OCI-LY7 (cell line): ENCODE data around the gene DVL2. TPM values are rescaled to one million over a fixed set of nuclear protein-coding genes. Genes with fewer than 3 reads are reported as not detected.
"Not testable (repeated sequence)": the region's sequence is repeated elsewhere in the genome, so short reads cannot be mapped to it uniquely, and the experiment has no call there.

Experiments
- BruUV-seq: library from RNA; stranded (reverse); fragments of 400-500 nt; replicated peaks from 2 replicates; lab custom pipeline; 2021; lab: Mats Ljungman, UMichigan
- CTCF ChIA-PET: fragments of 300-600 bp; sonication (Branson Sonifier 250); formaldehyde crosslinking; loops from one replicate; lab custom pipeline; 2022; ENCODE audit warnings: antibody characterized with exemption; ENCODE audit not compliant: unreplicated experiment; lab: Charles Lee
- POLR2A ChIA-PET: fragments of 300-600 bp; sonication (Branson Sonifier 250); formaldehyde crosslinking; loops from one replicate; lab custom pipeline; 2022; ENCODE audit warnings: antibody characterized with exemption; lab: Charles Lee
- DNase-seq: peaks from one replicate; pipeline ENCODE4 v3.0.0-alpha.2; 2015; ENCODE audit warnings: low spot score
- H2AFZ ChIP-seq: fragments of 200-600 bp; sonication (generic), shearing (Covaris generic); 2 replicates; pipeline ENCODE4 v1.6.1; 2014; ENCODE audit warnings: mild to moderate bottlenecking, antibody characterized with exemption, low read length, moderate library complexity
- H3K27ac ChIP-seq: fragments of 200-600 bp; sonication (generic); 2 replicates; pipeline ENCODE4 v1.5.1; 2014; ENCODE audit warnings: mixed run types, low read depth, mild to moderate bottlenecking, moderate library complexity, low read length, inconsistent platforms; ENCODE audit not compliant: poor library complexity, severe bottlenecking
- H3K36me3 ChIP-seq: fragments of 200-600 bp; sonication (generic); 2 replicates; pipeline ENCODE4 v1.6.1; 2014; ENCODE audit warnings: mild to moderate bottlenecking, antibody characterized with exemption, low read length, moderate library complexity, mixed read lengths; ENCODE audit not compliant: insufficient read depth
- H3K4me1 ChIP-seq: fragments of 200-600 bp; sonication (generic); 2 replicates; pipeline ENCODE4 v1.5.1; 2014; ENCODE audit warnings: mild to moderate bottlenecking, low read length; ENCODE audit not compliant: insufficient read depth, poor library complexity, severe bottlenecking
- H3K4me2 ChIP-seq: fragments of 200-600 bp; sonication (generic); 2 replicates; pipeline ENCODE4 v1.6.1; 2014; ENCODE audit warnings: mild to moderate bottlenecking, low read length
- H3K4me3 ChIP-seq: fragments of 200-600 bp; sonication (generic); 2 replicates; pipeline ENCODE4 v1.5.1; 2014; ENCODE audit warnings: mild to moderate bottlenecking, low read depth, low read length; ENCODE audit not compliant: poor library complexity, severe bottlenecking
- H3K79me2 ChIP-seq: fragments of 200-600 bp; sonication (generic); 2 replicates; pipeline ENCODE4 v1.6.1; 2016; ENCODE audit warnings: low read depth, mild to moderate bottlenecking, low read length, moderate library complexity, mixed read lengths; ENCODE audit not compliant: insufficient read depth
- H3K9me2 ChIP-seq: fragments of 200-600 bp; sonication (generic); 2 replicates; pipeline ENCODE4 v1.6.1; 2016; ENCODE audit warnings: mild to moderate bottlenecking, low read length, mixed read lengths; ENCODE audit not compliant: insufficient read depth
- H3K9me3 ChIP-seq: fragments of 200-600 bp; sonication (generic); 2 replicates; pipeline ENCODE4 v1.6.1; 2014; ENCODE audit warnings: mild to moderate bottlenecking, mixed run types, low read length, mixed read lengths
- H4K20me1 ChIP-seq: fragments of 200-600 bp; sonication (generic); 2 replicates; pipeline ENCODE4 v1.6.1; 2014; ENCODE audit warnings: mild to moderate bottlenecking, antibody characterized with exemption, low read length, moderate library complexity, mixed read lengths; ENCODE audit not compliant: insufficient read depth
- EZH2phosphoT487 ChIP-seq: fragments of 200-600 bp; sonication (generic); IDR thresholded peaks from 2 replicates; pipeline ENCODE4 v1.6.1; 2018; ENCODE audit warnings: low read depth, borderline replicate concordance, mild to moderate bottlenecking, mixed run types, antibody characterized with exemption, low read length, moderate library complexity, mixed read lengths
- intact Hi-C: fragments of 100-400 bp; cut with micrococcal nuclease; formaldehyde crosslinking; loops from one replicate; pipeline ENCODE4 v1.10.0; 2022; ENCODE audit not compliant: unreplicated experiment
- total RNA-seq, 2 experiments: library from RNA; depleted of rRNA in 1 of 2; stranded (reverse); fragments of >200 nt in 1 of 2; shearing (Covaris generic) in 1 of 2; gene quantifications; 2 replicates each; pipeline ENCODE4 v1.2.3, GENCODE V29; 2014 to 2022
- TF ChIP-seq, protein P1 (sequence below): fragments of 200-600 bp; sonication (generic); conservative IDR thresholded peaks from 2 replicates; pipeline ENCODE4 v1.5.1; 2014; ENCODE audit warnings: mild to moderate bottlenecking, antibody characterized with exemption, low read length, moderate library complexity, mixed read lengths

Gene DVL2
- total RNA-seq, 2 experiments from 2014 or later, result 98.8 to 99.9 TPM

DNA sequence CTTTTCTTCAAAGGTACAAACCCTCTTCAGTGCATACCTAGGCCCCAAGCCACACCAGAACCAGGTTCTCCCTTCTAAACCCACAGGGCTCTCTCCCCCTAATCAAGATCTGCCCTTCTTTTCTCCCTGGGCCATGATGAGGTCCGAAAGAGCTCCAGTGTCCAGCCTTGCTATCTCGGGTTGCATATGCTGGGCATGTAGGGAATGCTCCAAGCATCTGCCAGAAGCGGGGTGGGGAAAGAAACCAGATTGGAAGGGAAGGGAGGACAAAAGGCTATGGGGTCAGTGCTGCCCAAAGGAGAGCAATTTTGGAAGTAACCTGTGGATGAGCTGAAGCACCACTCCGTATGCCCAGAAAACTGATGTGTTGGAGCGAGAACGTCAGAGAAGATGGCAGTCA, 14.9 kb upstream of the DVL2 start:
- POLR2A ChIA-PET, result interaction anchor here (0.7 kb wide), 1 partner anchor 9 kb away, joined by 3 read pairs; no protein-coding TSS in a partner anchor

DNA sequence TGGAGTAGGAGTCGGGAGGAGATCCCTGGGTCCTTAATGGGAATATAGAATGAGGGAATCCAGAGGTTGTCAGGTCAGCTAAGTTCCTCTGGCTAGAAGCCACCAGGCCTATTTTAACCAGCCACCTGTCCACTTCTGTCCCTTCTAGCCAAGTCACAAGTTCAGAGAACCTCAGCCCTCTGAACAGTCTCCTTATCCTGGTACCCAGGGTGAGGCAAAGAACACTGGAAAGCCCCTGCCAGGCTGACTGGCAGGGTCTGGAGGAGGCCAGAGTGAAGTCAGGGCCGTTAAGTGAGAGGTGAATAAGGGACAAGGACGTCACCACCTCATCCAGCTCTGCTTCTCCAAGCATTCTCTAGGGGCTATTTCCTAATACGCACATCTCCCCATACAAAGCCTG, 14.5 kb upstream of the DVL2 start:
- peaks cover 67% of the 10 kb centered on the region for H3K79me2 ChIP-seq
- H3K4me2 ChIP-seq, result peak overlapping the region; percentile 100
- CTCF ChIA-PET, result no interaction called here
- H3K9me3 ChIP-seq, result no peaks in the 10 kb centered on the region
- H3K36me3 ChIP-seq, result peaks cover 50% of the 10 kb centered on the region
- no peaks in the 10 kb centered on the region for H3K9me2 ChIP-seq
- no peak for DNase-seq
- H4K20me1 ChIP-seq, result peaks cover 18% of the 10 kb centered on the region
- H3K4me3 ChIP-seq, result peak overlapping the region; percentile 83
- peaks cover 26% of the 10 kb centered on the region for H3K4me1 ChIP-seq
- TF ChIP-seq, protein P1, sequence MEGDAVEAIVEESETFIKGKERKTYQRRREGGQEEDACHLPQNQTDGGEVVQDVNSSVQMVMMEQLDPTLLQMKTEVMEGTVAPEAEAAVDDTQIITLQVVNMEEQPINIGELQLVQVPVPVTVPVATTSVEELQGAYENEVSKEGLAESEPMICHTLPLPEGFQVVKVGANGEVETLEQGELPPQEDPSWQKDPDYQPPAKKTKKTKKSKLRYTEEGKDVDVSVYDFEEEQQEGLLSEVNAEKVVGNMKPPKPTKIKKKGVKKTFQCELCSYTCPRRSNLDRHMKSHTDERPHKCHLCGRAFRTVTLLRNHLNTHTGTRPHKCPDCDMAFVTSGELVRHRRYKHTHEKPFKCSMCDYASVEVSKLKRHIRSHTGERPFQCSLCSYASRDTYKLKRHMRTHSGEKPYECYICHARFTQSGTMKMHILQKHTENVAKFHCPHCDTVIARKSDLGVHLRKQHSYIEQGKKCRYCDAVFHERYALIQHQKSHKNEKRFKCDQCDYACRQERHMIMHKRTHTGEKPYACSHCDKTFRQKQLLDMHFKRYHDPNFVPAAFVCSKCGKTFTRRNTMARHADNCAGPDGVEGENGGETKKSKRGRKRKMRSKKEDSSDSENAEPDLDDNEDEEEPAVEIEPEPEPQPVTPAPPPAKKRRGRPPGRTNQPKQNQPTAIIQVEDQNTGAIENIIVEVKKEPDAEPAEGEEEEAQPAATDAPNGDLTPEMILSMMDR, result no peak
- POLR2A ChIA-PET, result interaction anchor here (0.7 kb wide), 1 partner anchor 9 kb away, joined by 3 read pairs; no protein-coding TSS in a partner anchor
- intact Hi-C loops, result no loop called here
- H3K27ac ChIP-seq, result no peak overlapping the region
- no peak overlapping the region for H2AFZ ChIP-seq
- BruUV-seq, result no TSS peak

More for the DNA sequence above, 14.9 kb upstream of the DVL2 start:
- BruUV-seq, result no TSS peak
- Histone ChIP-seq H3K4me3 (peak overlapping the region; percentile 83), H3K27ac (no peak overlapping the region), H4K20me1 (peaks cover 18% of the 10 kb centered on the region), H3K4me1 (peaks cover 26% of the 10 kb centered on the region), H3K9me2 (no peaks in the 10 kb centered on the region), H3K4me2 (peak overlapping the region; percentile 100), H3K9me3 (no peaks in the 10 kb centered on the region), H3K36me3 (peaks cover 49% of the 10 kb centered on the region), H2AFZ (no peak overlapping the region), H3K79me2 (peaks cover 71% of the 10 kb centered on the region)
- no peak for DNase-seq
- no peak for TF ChIP-seq EZH2phosphoT487
- TF ChIP-seq, protein P1, result no peak
- intact Hi-C loops, result no loop called here
- CTCF ChIA-PET, result no interaction called here

DNA sequence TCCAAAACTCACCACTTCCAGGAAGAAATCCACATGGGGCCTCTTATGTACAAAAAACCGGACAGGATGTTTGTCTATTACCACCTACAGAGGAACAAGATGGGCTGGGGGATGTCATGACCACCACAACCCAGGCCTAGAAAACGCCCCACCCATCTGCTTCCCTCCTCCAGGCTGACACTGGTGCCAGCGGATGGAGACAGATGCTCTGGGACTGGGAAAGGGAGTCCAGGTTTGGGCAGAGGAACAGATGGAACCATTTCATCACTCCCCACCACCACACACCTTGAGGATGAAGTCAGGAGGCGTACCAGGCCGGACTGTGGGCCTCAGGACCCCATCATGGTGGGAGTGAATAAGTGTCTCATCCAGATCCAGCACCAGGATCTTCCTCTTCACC, 12.5 kb upstream of the DVL2 start:
- no peaks in the 10 kb centered on the region for H3K9me3 ChIP-seq
- no peaks in the 10 kb centered on the region for H3K9me2 ChIP-seq
- H3K4me2 ChIP-seq, result no peak overlapping the region
- peaks cover 30% of the 10 kb centered on the region for H3K4me1 ChIP-seq
- ChIA-PET CTCF (no interaction called here), POLR2A (no interaction called here)
- TF ChIP-seq, protein P1, result no peak
- no peak for TF ChIP-seq EZH2phosphoT487
- no peak overlapping the region for H3K27ac ChIP-seq
- no peak overlapping the region for H2AFZ ChIP-seq
- H3K36me3 ChIP-seq, result peaks cover 62% of the 10 kb centered on the region
- no TSS peak for BruUV-seq
- intact Hi-C loops, result no loop called here
- no peak overlapping the region for H3K4me3 ChIP-seq
- no peak for DNase-seq
- peaks cover 57% of the 10 kb centered on the region for H3K79me2 ChIP-seq
- peaks cover 18% of the 10 kb centered on the region for H4K20me1 ChIP-seq

DNA sequence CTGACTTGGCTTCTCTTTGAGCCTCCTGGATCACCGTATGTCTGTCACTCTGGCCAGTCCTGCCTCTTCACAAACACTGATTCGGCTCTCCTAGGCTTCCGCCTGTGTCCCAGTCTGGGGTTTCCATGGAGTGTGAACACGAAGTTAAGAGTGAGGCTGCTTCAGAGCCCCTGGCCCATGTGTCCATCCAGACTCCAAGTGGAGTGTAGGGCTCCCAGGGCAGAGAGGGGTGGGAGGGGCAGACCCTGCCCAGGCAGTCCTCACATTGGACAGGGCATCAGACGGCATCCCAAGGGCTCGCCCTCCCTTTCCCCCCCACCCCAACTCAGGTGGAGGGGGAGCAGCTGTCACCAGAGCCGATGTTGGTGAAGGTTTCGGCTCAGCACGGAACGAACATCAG, 9.5 kb upstream of the DVL2 start:
- CTCF ChIA-PET, POLR2A ChIA-PET, H3K9me2 ChIP-seq, H2AFZ ChIP-seq, H3K4me3 ChIP-seq, H3K27ac ChIP-seq, H4K20me1 ChIP-seq, DNase-seq, H3K4me2 ChIP-seq, H3K9me3 ChIP-seq: not testable (repeated sequence)
- intact Hi-C loops, result loop anchor here (5.0 kb wide), 1 partner anchor 328 kb away; no protein-coding TSS in a partner anchor
- Histone ChIP-seq H3K4me1 (peaks cover 33% of the 10 kb centered on the region), H3K36me3 (peaks cover 67% of the 10 kb centered on the region), H3K79me2 (peaks cover 39% of the 10 kb centered on the region)
- BruUV-seq, result TSS peak; percentile 83
